GM18517 (cell line): ENCODE results near the gene TVP23C.

Experiments
- ATAC-seq: cut with Tn5 transposase; IDR thresholded peaks from one replicate; pipeline ENCODE4 v1.9.1; 2021; ENCODE audit warnings: mild to moderate bottlenecking, moderate library complexity; ENCODE audit not compliant: unreplicated experiment

TVP23C gene

DNA sequence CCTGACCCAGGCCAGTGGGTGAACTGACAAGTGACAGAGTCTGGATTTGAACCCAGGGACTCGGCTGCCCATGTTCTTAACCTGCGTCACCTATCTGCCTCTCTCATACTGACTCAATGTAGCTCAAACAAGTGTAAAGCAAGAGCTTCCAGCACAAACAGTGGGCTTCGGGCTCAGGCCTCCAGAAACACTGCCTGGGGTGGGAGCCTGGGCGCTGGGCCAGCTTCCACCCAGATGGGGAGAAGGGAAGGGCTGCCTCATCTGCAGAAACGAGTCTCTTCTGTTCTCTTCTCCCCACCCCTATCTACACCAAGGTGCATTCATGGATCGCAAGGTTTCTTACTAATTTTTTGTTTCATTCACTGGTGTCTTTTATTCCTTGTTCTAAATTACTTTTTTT lies 97.2 kb downstream of the TVP23C start:
- no peak for ATAC-seq

GRCh38 chr17:15465045-15465701 lies 98.1 kb downstream of the TVP23C start:
- no peak for ATAC-seq

GRCh38 chr17:15464231-15464985 lies 98.9 kb downstream of the TVP23C start:
- no peak for ATAC-seq

DNA sequence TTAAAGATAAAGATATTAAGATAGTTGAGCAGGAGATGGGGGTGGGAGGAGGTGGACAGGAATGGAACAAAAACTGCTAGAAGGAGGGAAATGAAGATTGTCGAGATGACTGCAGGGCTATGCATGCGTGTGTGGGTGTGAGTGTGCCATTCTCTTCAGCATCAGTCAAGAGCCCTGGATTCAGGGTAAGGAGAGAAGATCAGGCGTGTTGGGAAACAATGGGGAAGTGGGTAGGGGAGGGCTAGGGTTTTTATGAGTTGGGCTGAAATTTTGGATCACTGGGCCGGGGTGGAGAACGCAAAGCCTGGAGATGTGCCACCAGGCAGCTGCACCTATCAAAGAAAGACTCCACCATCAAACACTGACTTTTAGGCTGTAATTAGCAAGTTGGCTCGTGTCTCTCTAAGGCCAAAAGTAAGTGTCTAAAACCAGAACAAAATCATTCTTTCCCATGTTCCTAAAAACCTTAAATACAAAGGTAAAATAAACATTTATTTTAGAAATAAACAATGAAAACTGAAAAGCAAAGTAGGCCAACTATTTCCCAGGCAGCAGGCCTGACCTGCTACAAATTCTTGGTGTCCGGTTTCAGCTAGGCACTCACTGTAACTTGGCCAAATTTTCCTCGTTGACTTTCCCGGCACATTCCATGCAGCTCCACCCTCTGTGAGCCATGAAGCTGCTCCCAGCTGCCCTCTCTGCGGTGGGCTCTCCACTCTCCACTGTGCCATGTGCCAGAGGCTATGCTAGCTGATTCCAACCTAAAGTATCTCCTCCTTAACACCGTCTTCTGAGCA lies 100.1 kb downstream of the TVP23C start:
- no peak for ATAC-seq

GRCh38 chr17:15457723-15458094 lies 105.6 kb downstream of the TVP23C start:
- ATAC-seq: no peak

DNA sequence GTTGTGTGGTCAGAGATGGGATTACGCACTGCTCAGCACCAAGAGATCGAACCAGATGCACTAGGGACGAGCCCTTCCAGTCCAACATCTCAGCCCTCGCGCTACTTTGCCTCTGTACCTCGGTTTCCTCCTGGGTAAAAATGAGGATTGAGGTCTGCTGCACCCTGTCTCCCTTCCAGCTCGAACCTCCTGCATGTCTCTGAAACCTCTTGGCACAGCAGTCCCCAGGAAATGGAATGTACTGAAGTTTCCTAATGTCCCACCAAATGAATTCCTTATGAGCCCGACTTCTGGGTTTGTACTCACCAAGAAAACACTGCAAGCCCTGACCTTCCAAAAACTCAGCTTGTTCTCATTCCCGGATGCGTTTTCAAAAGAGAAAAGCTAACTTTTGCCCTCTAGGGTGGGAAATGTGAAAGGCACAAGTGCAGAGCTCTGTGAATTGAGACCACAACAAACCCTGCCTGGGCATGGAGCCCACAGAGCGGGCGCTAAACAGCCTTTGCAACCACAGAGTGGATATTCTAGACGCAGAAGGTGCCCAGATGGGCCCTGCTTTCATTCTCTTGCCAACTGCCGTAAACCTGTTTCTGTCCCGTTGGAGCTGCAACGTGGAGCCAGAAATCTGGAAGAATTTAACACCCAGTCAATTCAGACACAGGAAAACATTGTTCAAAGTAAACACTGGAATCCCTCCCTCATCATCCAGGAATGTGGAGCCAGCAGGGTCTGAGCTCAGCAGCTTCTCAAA lies 106.1 kb downstream of the TVP23C start:
- no peak for ATAC-seq

GRCh38 chr17:15456496-15456895 lies 106.8 kb downstream of the TVP23C start:
- no peak for ATAC-seq

- no peak for ATAC-seq
Observed at GRCh38 chr17:15454346-15454745, 108.9 kb downstream of the TVP23C start.

DNA sequence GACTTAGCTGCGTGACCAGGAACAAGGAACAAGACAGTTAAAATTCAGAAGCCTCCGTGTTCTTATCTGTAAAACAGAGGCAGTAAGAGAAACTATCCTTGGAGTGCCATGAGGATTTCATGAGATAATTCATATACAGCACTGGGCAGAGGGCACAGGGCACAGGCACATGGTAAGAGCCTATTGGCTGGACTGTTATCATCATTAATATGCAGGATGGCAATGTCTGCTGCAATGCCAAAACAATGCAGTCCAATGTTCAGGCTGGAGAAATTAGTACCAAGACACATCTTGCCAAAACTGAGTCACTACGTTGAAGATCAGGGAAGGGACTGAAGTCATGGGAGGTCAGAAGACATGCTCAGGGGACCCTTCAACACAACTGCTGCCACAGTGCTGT lies 109.5 kb downstream of the TVP23C start:
- ATAC-seq: no peak

- ATAC-seq: no peak
Observed at GRCh38 chr17:15453246-15453645, 110.0 kb downstream of the TVP23C start.

GRCh38 chr17:15452746-15453145 lies 110.5 kb downstream of the TVP23C start:
- ATAC-seq: no peak
